Upper lobe of left lung (tissue), 4 donors: ENCODE measurements around the gene CSRP1.

ENCODE experiments used
- EP300 ChIP-seq, 4 donors: sonication (generic); formaldehyde crosslinking; IDR thresholded peaks; one replicate each; pipeline ENCODE4 v1.5.1; 2017; ENCODE audit warnings: antibody characterized with exemption in 4 of 4, control low read depth in 2 of 4
- POLR2A ChIP-seq, 4 donors: fragments of 450-650 bp; IDR thresholded peaks; one replicate each; pipeline ENCODE4 v1.5.1; 2016 to 2017; ENCODE audit warnings: antibody characterized with exemption in 4 of 4, mild to moderate bottlenecking in 2 of 4
- POLR2AphosphoS5 ChIP-seq, 2 donors: sonication (generic); formaldehyde crosslinking; IDR thresholded peaks; one replicate each; pipeline ENCODE4 v1.5.1; 2017; ENCODE audit warnings: antibody characterized with exemption in 2 of 2
- TF ChIP-seq, protein P1 (sequence below), 6 experiments: fragments of 450-650 bp in 4 of 6; fragments of 200-600 bp in 2 of 6; sonication (generic) in 2 of 6; IDR thresholded peaks; one replicate each; pipeline ENCODE4 v1.5.1; 2016 to 2019; ENCODE audit warnings: antibody characterized with exemption in 6 of 6

DNA sequence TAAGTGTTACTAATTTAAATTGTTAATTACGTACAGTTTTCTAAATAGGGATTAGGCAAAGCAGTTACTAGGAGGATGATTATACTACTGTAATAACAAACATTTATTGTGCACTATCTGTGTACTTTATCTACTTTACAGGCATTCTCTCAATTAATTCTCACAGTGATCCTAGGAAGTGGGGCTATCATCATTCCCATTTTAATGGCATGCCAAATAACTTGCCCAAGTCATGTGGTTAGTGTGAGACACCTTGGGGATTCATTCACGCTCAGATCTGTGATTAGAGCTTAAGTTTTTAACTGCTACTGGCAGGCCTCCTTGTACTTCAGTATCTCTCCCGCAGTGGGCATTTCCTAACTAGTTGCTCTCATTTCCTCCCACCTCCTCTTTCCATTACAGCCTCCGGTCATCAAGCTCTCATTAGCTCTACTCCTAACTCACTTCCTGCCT is 49.4 kb downstream of the CSRP1 start:
- TF ChIP-seq, protein P1, sequence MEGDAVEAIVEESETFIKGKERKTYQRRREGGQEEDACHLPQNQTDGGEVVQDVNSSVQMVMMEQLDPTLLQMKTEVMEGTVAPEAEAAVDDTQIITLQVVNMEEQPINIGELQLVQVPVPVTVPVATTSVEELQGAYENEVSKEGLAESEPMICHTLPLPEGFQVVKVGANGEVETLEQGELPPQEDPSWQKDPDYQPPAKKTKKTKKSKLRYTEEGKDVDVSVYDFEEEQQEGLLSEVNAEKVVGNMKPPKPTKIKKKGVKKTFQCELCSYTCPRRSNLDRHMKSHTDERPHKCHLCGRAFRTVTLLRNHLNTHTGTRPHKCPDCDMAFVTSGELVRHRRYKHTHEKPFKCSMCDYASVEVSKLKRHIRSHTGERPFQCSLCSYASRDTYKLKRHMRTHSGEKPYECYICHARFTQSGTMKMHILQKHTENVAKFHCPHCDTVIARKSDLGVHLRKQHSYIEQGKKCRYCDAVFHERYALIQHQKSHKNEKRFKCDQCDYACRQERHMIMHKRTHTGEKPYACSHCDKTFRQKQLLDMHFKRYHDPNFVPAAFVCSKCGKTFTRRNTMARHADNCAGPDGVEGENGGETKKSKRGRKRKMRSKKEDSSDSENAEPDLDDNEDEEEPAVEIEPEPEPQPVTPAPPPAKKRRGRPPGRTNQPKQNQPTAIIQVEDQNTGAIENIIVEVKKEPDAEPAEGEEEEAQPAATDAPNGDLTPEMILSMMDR (IDR thresholded peaks at IDR 0.05): no peak
- TF ChIP-seq POLR2AphosphoS5 (IDR thresholded peaks at IDR 0.05) (no peak), POLR2A (IDR thresholded peaks at IDR 0.05) (no peak), EP300 (IDR thresholded peaks at IDR 0.05) (no peak)
